Peyer's patch (tissue), 4 donors: ENCODE measurements around the gene IKBIP. TPM values are rescaled to one million over a fixed set of nuclear protein-coding genes. Genes with fewer than 3 reads are reported as not detected.
"Not testable (repeated sequence)": the region's sequence is repeated elsewhere in the genome, so short reads cannot be mapped to it uniquely, and the experiment has no call there.

Experiments used
- DNase-seq, 3 donors: peaks; one replicate each; pipeline ENCODE4 v3.0.0-alpha.2; 2017 to 2019
- H3K27ac ChIP-seq, 4 donors: fragments of 200-600 bp; sonication (generic); one replicate each; pipeline ENCODE4 v1.5.1; 2016 to 2019
- H3K27me3 ChIP-seq, 2 donors: fragments of 200-600 bp; sonication (generic); one replicate each; pipeline ENCODE4 v1.5.1; 2019
- H3K36me3 ChIP-seq, 3 donors: fragments of 200-600 bp; sonication (generic); one replicate each; pipeline ENCODE4 v1.5.1; 2016 to 2019
- H3K4me1 ChIP-seq, 4 donors: fragments of 200-600 bp; sonication (generic); one replicate each; pipeline ENCODE4 v1.5.1; 2016 to 2019
- H3K4me3 ChIP-seq, 4 donors: fragments of 200-600 bp; sonication (generic); 1 replicate in 3 of 4; 2 replicates in 1 of 4; pipeline ENCODE4 v1.5.1; 2016 to 2019; ENCODE audit warnings: mild to moderate bottlenecking in 1 of 4
- H3K9me3 ChIP-seq, 4 donors: fragments of 200-600 bp; sonication (generic); one replicate each; pipeline ENCODE4 v1.5.1; 2016 to 2019; ENCODE audit warnings: mild to moderate bottlenecking in 1 of 4
- CTCF ChIP-seq, 6 experiments: fragments of 450-650 bp in 4 of 6; fragments of 200-600 bp in 2 of 6; sonication (generic) in 1 of 6; IDR thresholded peaks; one replicate each; pipeline ENCODE4 v1.5.1; 2017 to 2019; ENCODE audit warnings: antibody characterized with exemption in 6 of 6, mild to moderate bottlenecking in 3 of 6, moderate library complexity in 1 of 6
- POLR2A ChIP-seq, 2 donors: fragments of 450-650 bp; IDR thresholded peaks; one replicate each; pipeline ENCODE4 v1.5.1; 2017; ENCODE audit warnings: antibody characterized with exemption in 2 of 2, mild to moderate bottlenecking in 2 of 2, moderate library complexity in 2 of 2
- total RNA-seq, 4 donors: library from RNA; depleted of rRNA; stranded (reverse); fragments of >200 nt; gene quantifications; one replicate each; pipeline ENCODE4 v1.1.0, GENCODE V29; 2016

IKBIP gene
- total RNA-seq, 4 donors from 2014 or later: 2.6 to 10.7 (median 3.8) TPM; not detected in 1

DNA sequence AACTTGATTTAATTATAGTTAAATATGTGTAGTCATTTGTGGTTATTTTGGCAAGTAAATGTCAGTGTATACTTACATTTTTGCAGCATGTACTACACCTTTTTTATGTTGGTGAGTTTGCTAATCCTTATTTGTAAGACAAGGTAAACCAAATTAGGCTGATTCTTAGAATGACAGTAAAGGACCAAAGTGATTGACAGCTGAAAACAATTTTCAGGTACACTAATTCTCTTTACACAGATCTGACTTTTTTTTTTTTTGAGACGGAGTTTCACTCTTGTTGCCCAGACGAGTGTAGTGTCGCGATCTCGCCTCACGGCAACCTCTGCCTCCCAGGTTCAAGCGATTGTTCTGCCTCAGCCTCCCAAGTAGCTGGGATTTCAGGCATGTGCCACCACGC lies 42.7 kb downstream of the IKBIP start:
- no peak for DNase-seq
- TF ChIP-seq CTCF (IDR thresholded peaks at IDR 0.05): no peak
- TF ChIP-seq POLR2A (IDR thresholded peaks at IDR 0.05): no peak
- H3K27me3 ChIP-seq: no peaks in the 10 kb centered on the region
- H3K36me3 ChIP-seq: peaks cover 0 to 78% (median 0%) of the 10 kb centered on the region in 3 donors
- H3K27ac ChIP-seq: no peak overlapping the region
- no peaks in the 10 kb centered on the region for H3K9me3 ChIP-seq
- H3K4me1 ChIP-seq: no peaks in the 10 kb centered on the region
- no peak overlapping the region for H3K4me3 ChIP-seq

- not testable (repeated sequence) for H3K9me3 ChIP-seq, H3K4me3 ChIP-seq, H3K27me3 ChIP-seq, DNase-seq, H3K27ac ChIP-seq
- Histone ChIP-seq H3K4me1 (peaks cover 0 to 19% (median 2%) of the 10 kb centered on the region in 4 donors), H3K36me3 (peaks cover 0 to 68% (median 0%) of the 10 kb centered on the region in 3 donors)
These were observed 47.3 kb downstream of the IKBIP start for GRCh38 chr12:98597313-98597712.

DNA sequence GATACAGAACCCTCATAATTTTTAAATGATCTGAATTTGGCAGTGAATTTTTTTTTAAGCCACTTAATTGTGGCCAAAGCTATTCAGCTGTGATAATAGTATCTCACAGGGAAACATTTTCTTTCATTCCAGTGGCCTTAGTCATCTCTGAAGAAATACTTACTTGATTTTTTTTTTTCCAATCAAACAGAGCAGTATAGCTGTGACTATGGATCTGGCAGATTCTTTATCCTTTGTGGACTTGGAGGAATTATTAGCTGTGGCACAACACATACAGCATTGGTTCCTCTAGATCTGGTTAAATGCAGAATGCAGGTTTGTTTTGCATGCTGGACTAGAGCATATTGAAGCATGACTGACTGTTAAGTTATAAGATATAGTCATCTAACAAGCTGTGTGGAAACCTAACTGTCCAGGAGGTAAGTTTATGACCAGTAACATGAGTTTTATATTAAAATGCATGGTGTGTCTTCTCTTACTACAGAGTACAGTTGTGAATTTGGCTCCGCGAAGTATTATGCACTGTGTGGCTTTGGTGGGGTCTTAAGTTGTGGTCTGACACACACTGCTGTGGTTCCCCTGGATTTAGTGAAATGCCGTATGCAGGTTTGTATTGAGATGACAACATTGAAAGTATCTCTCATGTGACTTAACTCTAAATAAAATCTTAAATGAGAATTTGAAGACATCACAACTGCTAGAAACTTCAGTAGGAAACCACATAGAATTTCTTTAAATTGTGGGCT lies 49.2 kb downstream of the IKBIP start:
- no peak for DNase-seq
- TF ChIP-seq CTCF (IDR thresholded peaks at IDR 0.05): no peak
- TF ChIP-seq POLR2A (IDR thresholded peaks at IDR 0.05): no peak
- H3K27ac ChIP-seq: peak overlapping the region in 3 of 4 donors; percentile 25 to 96 (median 95)
- H3K4me3 ChIP-seq: peak overlapping the region in 3 of 4 donors; percentile 11 to 83 (median 79)
- peaks cover 0 to 49% (median 0%) of the 10 kb centered on the region in 3 donors for H3K36me3 ChIP-seq
- H3K27me3 ChIP-seq: no peaks in the 10 kb centered on the region
- no peaks in the 10 kb centered on the region for H3K9me3 ChIP-seq
- H3K4me1 ChIP-seq: peaks cover 0 to 19% (median 2%) of the 10 kb centered on the region in 4 donors

GRCh38 chr12:98594050-98594835 lies 50.3 kb downstream of the IKBIP start:
- peak in 2 of 3 donors; percentile 72 to 79 for DNase-seq
- Histone ChIP-seq H3K27me3 (no peaks in the 10 kb centered on the region), H3K4me3 (peak overlapping the region; percentile 75 to 98 (median 81)), H3K9me3 (no peaks in the 10 kb centered on the region), H3K36me3 (peaks cover 0 to 37% (median 0%) of the 10 kb centered on the region in 3 donors), H3K27ac (peak overlapping the region; percentile 95 to 98 (median 96)), H3K4me1 (peaks cover 0 to 19% (median 2%) of the 10 kb centered on the region in 4 donors)
- TF ChIP-seq POLR2A (IDR thresholded peaks at IDR 0.05) (peak in 1 of 2 donors; percentile 23), CTCF (IDR thresholded peaks at IDR 0.05) (no peak)

DNA sequence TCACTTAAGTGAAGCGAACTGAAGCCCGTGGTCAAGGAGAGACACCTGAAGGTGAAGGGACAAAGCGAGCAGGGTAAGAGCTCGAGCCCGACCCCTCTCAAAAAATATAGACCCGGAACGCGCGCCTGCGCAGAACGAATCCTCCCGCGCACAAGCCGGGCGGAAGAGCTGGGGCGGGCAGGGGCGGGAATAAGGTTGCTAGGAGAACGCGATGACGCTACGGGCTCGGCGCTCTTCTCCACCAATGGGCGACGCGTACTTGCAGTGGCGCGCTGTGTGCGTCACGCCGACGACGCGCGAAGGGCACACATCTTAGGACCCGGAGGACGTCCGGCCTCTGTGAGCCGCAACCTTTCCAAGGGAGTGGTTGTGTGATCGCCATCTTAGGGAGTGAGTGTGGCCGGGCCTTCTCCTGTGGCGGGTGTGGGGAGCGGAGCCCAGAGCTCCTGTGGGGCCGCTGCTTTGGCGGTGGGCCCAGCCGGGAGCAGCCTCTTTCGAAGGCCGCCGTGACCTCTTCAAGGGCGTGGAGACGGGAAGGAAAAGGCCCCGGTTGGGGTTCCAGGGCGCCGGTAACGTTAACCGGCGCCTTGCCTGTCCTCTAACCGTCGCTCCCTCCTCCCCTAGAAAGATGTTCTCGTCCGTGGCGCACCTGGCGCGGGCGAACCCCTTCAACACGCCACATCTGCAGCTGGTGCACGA lies 51.1 kb downstream of the IKBIP start, which contains the start of gene SLC25A3:
TSS of gene SLC25A3 (plus strand) at position 336 of the 699 bp plus-strand sequence. CDS start at position 629, 293 bp downstream.
- peak; percentile 96 to 98 (median 97) for DNase-seq
- H3K9me3 ChIP-seq: no peaks in the 10 kb centered on the region
- H3K4me1 ChIP-seq: peaks cover 0 to 19% (median 2%) of the 10 kb centered on the region in 4 donors
- peak within 1 kb of the TSS; percentile 75 to 98 (median 81) for H3K4me3 ChIP-seq
- TF ChIP-seq CTCF (IDR thresholded peaks at IDR 0.05): no peak
- peak; percentile 98 for TF ChIP-seq POLR2A (IDR thresholded peaks at IDR 0.05)
- no peaks in the 10 kb centered on the region for H3K27me3 ChIP-seq
- H3K27ac ChIP-seq: peak within 1 kb of the TSS; percentile 95 to 98 (median 96)
- peaks cover 0 to 29% (median 0%) of the 10 kb centered on the region in 3 donors for H3K36me3 ChIP-seq
